ENCODE measurements around the gene C12orf60. TPM values are rescaled to one million over a fixed set of nuclear protein-coding genes. Genes with fewer than 3 reads are reported as not detected.
"Not testable (repeated sequence)": the region's sequence is repeated elsewhere in the genome, so short reads cannot be mapped to it uniquely, and the experiment has no call there.

Gene C12orf60, protein sequence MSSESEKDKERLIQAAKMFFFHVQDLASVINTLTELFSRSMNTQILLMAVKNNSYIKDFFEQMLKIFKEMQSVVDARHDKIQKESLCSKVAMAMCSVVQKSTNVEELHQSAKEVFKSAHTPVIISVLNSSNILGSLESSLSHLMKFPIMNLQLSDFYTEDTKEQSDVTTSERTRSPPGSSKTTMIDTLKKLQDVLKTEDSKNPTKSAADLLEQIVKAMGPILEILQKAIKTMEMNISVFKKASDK
- total RNA-seq (0.54 TPM), polyA plus RNA-seq (1 to 10 TPM; 1.4 to 2.8 (median 1.7) TPM)

DNA sequence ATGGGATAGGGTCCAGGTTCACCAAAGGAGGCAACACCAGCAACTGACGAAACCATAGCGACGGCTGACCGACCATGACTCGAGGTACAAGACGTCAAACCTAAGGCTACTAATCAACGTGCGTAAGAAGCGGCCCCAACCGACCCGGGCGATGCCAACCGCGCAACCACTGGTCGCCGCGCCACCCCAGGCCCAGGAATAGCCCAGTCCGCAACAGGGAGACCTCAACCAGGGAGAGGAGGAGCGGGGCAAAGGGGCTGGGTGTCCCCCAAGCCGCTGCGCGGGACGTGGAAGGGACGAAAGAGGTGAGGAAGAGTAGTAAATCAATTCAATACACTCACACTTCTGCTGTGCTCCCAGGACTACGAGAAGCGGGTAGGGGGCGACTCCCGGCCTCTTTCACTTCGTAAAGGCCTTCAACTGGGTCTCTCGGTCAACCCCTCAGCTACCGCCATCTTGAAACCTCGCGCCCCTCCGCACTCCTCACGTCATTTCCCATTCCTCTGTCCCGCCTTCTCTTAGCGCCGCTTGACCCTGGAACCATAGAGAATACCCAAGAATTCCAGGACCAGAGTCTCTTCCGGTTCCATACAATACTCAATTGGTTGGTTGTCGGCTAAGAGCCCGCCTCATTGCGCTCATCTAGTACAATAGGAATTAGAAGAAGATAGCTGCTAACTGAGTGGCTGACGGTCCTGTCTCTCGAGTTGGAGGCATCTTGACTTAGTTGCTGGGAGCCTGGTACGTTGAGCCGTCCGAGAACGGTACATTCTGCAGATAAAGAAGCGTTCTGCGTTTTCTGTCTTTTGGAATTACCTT, at the start of gene C12orf60, which contains the start of gene WBP11:
C12orf60 (plus strand) TSS at position 660 of the 819 bp plus-strand sequence. CDS start 19,266 bp downstream, outside the sequence.
WBP11 (minus strand) TSS at position 468 of the 819 bp plus-strand sequence. CDS start 2,095 bp downstream, outside the sequence.
- H3K27me3 ChIP-seq (ENCODE audit: control insufficient read depth, insufficient read depth, low read length), result no peaks in the 10 kb centered on the region
- H3K4me1 ChIP-seq (ENCODE audit: control insufficient read depth, insufficient read depth, low read length, poor library complexity, severe bottlenecking), result peaks cover 37% of the 10 kb centered on the region
- Mint-ChIP-seq H3K4me1 (peaks cover 4 to 38% (median 29%) of the 10 kb centered on the region in 4 donors), H3K27me3 (no peaks in the 10 kb centered on the region), H3K36me3 (peaks cover 5% of the 10 kb centered on the region), H3K27ac (no peak within 1 kb of the TSS), H3K9me3 (no peaks in the 10 kb centered on the region), H3K4me3 (no peak within 1 kb of the TSS)
- ATAC-seq (ENCODE audit: low read depth in 2 of 2), result peak; percentile 98 to 99
- peaks cover 18% of the 10 kb centered on the region for H3K36me3 ChIP-seq (ENCODE audit: control insufficient read depth, insufficient read depth, low read length)
- peak; percentile 86 to 98 (median 91) for DNase-seq
- H3K27ac ChIP-seq (ENCODE audit: insufficient read depth, low read length, poor library complexity, severe bottlenecking), result peak within 1 kb of the TSS; percentile 96
- peak within 1 kb of the TSS; percentile 99 for H3K4me3 ChIP-seq (ENCODE audit: low read depth, low read length)
- H3K9me3 ChIP-seq (ENCODE audit: control insufficient read depth in 2 of 2, low read length in 2 of 2), result no peaks in the 10 kb centered on the region

DNA sequence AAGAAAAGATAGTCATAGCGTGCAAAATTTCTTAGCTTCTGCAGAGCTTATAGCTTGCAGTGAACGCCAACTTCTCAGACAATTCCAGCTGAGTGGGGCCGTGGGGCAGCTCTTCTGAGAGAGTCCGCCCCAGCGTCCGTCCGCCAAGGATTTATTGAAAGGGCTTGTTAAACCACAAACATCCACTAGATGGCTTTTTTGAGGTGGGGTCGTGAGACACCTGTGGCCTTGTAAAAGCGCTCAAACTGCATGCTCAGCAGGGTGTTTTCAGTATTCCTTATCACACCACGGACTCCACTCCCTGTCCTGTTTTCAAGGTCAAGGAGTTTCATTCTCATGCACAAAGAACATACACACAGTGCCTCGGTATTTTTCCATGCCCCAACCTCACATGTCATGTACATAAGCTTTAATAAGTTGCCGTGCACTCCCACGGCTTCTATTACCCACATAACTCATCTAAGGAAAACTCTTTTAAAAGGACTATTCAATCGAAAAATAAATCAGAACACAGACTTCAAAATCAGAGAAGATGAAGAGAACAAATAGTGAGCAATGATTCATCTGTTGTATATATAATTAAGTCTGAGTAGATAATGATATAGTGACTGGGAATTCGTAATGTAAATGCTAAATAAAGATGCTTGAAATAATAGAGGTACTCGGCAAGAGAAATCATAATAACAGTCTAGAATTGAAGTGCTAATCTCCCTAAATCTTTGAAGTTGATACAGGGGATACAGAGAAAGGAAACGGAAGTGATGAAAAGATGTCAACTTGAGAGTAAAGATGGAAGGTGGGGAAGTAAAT, 46.9 kb upstream of the C12orf60 start:
- Mint-ChIP-seq H3K27me3 (no peaks in the 10 kb centered on the region), H3K36me3 (peaks cover 33% of the 10 kb centered on the region), H3K27ac (no peak overlapping the region), H3K4me3 (no peak overlapping the region), H3K9me3 (peaks cover 0 to 19% (median 4%) of the 10 kb centered on the region in 7 donors), H3K4me1 (peaks cover 20 to 46% (median 32%) of the 10 kb centered on the region in 4 donors)
- Histone ChIP-seq H3K4me3 (ENCODE audit: low read depth, low read length) (no peak overlapping the region), H3K27me3 (ENCODE audit: control insufficient read depth, insufficient read depth, low read length) (no peaks in the 10 kb centered on the region), H3K9me3 (ENCODE audit: control insufficient read depth in 2 of 2, low read length in 2 of 2) (peaks cover 0 to 16% of the 10 kb centered on the region in 2 experiments), H3K4me1 (ENCODE audit: control insufficient read depth, insufficient read depth, low read length, poor library complexity, severe bottlenecking) (no peaks in the 10 kb centered on the region), H3K27ac (ENCODE audit: insufficient read depth, low read length, poor library complexity, severe bottlenecking) (no peak overlapping the region), H3K36me3 (ENCODE audit: control insufficient read depth, insufficient read depth, low read length) (peaks cover 7% of the 10 kb centered on the region)
- no peak for DNase-seq
- ATAC-seq (ENCODE audit: low read depth in 2 of 2), result no peak

DNA sequence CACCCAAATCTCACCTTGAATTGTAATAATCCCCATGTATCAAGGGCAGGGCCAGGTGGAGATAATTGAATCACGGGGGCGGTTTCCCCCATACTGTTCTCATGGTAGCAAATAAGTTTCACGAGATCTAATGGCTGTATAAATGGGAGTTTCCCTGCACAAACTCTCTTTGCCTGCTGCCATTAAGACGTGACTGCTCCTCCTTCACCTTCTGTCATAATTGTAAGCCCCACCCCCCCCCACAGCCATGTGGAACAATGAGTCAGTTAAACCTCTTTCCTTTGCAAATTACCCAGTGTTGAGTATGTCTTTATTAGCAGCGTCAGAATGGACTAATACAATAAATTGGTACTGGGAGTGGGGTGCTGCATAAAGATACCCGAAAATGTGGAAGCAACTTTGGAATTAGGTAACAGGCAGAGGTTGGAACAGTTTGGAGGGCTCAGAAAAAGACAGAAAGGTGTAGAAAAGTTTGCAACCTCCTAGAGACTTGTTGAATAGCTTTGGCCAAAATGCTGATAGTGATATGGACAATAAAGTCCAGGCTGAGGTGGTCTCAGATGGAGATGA, 43.7 kb upstream of the C12orf60 start:
- H3K4me1 ChIP-seq (ENCODE audit: control insufficient read depth, insufficient read depth, low read length, poor library complexity, severe bottlenecking); H3K4me3 Mint-ChIP-seq; DNase-seq; H3K27ac ChIP-seq (ENCODE audit: insufficient read depth, low read length, poor library complexity, severe bottlenecking); H3K4me3 ChIP-seq (ENCODE audit: low read depth, low read length); ATAC-seq (ENCODE audit: low read depth in 2 of 2); H3K27me3 ChIP-seq (ENCODE audit: control insufficient read depth, insufficient read depth, low read length); H3K27me3 Mint-ChIP-seq: not testable (repeated sequence)
- Histone ChIP-seq H3K9me3 (ENCODE audit: control insufficient read depth in 2 of 2, low read length in 2 of 2) (peaks cover 6 to 24% of the 10 kb centered on the region in 2 experiments), H3K36me3 (ENCODE audit: control insufficient read depth, insufficient read depth, low read length) (peaks cover 19% of the 10 kb centered on the region)
- Mint-ChIP-seq H3K36me3 (peaks cover 45% of the 10 kb centered on the region), H3K27ac (peak overlapping the region in 2 of 3 donors; percentile 20 to 75), H3K9me3 (peaks cover 0 to 25% (median 8%) of the 10 kb centered on the region in 7 donors), H3K4me1 (peaks cover 6 to 48% (median 31%) of the 10 kb centered on the region in 4 donors)

DNA sequence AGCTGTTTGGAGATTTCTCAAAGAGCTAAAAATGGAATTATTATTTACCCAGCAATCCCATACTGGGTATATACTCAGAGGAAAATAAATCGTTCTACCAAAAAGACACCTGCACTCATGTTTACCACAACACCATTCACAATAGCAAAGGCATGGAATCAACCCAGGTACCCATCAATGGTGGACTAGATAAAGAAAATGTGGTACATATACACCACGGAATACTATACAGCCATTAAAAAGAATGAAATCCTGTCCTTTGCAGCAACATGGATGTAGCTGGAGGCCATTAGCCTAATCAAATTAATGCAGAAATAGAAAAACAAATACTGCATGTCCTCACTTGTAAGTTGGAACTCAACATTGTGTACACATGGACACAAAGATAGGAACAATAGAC, 38.1 kb upstream of the C12orf60 start:
- Histone ChIP-seq H3K36me3 (ENCODE audit: control insufficient read depth, insufficient read depth, low read length) (peaks cover 47% of the 10 kb centered on the region), H3K27ac (ENCODE audit: insufficient read depth, low read length, poor library complexity, severe bottlenecking) (no peak overlapping the region), H3K4me1 (ENCODE audit: control insufficient read depth, insufficient read depth, low read length, poor library complexity, severe bottlenecking) (peaks cover 17% of the 10 kb centered on the region), H3K4me3 (ENCODE audit: low read depth, low read length) (peak overlapping the region; percentile 33), H3K9me3 (ENCODE audit: control insufficient read depth in 2 of 2, low read length in 2 of 2) (peaks cover 21 to 33% of the 10 kb centered on the region in 2 experiments), H3K27me3 (ENCODE audit: control insufficient read depth, insufficient read depth, low read length) (no peaks in the 10 kb centered on the region)
- H3K9me3 Mint-ChIP-seq, result peaks cover 0 to 42% (median 18%) of the 10 kb centered on the region in 7 donors
- no peaks in the 10 kb centered on the region for H3K27me3 Mint-ChIP-seq
- ATAC-seq (ENCODE audit: low read depth in 2 of 2) (no peak), DNase-seq (no peak)
- peaks cover 19 to 53% (median 33%) of the 10 kb centered on the region in 4 donors for H3K4me1 Mint-ChIP-seq
- peak overlapping the region in 2 of 4 donors; percentile 26 to 43 for H3K4me3 Mint-ChIP-seq
- peaks cover 49% of the 10 kb centered on the region for H3K36me3 Mint-ChIP-seq
- H3K27ac Mint-ChIP-seq, result no peak overlapping the region

DNA sequence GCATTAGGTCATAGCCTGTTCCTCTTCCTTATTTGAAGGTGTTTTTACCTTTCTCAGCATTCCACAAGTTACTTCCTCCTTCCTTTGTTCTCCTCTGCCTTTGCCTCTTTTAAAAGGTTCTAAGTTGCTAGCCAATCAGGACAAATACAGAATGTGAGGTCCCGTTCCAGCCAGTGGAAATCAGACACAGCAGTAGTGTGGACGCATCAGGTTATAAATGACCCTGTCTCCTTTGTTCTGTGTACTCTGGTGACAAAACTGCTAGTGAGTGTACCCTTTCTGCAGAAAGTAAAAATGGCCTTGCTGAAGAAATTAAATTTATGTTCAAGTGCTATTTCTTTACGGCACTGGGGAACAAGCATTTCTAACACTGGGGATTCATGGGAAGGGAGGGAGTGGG, 37.5 kb upstream of the C12orf60 start:
- not testable (repeated sequence) for H3K4me3 ChIP-seq (ENCODE audit: low read depth, low read length); ATAC-seq (ENCODE audit: low read depth in 2 of 2); DNase-seq; H3K27ac ChIP-seq (ENCODE audit: insufficient read depth, low read length, poor library complexity, severe bottlenecking); H3K27me3 ChIP-seq (ENCODE audit: control insufficient read depth, insufficient read depth, low read length); H3K27ac Mint-ChIP-seq; H3K27me3 Mint-ChIP-seq
- Mint-ChIP-seq H3K36me3 (peaks cover 49% of the 10 kb centered on the region), H3K4me1 (peaks cover 19 to 56% (median 33%) of the 10 kb centered on the region in 4 donors), H3K9me3 (peaks cover 0 to 37% (median 18%) of the 10 kb centered on the region in 7 donors), H3K4me3 (peak overlapping the region in 3 of 4 donors; percentile 13 to 43 (median 26))
- Histone ChIP-seq H3K9me3 (ENCODE audit: control insufficient read depth in 2 of 2, low read length in 2 of 2) (peaks cover 21 to 27% of the 10 kb centered on the region in 2 experiments), H3K4me1 (ENCODE audit: control insufficient read depth, insufficient read depth, low read length, poor library complexity, severe bottlenecking) (peaks cover 18% of the 10 kb centered on the region), H3K36me3 (ENCODE audit: control insufficient read depth, insufficient read depth, low read length) (peaks cover 43% of the 10 kb centered on the region)

DNA sequence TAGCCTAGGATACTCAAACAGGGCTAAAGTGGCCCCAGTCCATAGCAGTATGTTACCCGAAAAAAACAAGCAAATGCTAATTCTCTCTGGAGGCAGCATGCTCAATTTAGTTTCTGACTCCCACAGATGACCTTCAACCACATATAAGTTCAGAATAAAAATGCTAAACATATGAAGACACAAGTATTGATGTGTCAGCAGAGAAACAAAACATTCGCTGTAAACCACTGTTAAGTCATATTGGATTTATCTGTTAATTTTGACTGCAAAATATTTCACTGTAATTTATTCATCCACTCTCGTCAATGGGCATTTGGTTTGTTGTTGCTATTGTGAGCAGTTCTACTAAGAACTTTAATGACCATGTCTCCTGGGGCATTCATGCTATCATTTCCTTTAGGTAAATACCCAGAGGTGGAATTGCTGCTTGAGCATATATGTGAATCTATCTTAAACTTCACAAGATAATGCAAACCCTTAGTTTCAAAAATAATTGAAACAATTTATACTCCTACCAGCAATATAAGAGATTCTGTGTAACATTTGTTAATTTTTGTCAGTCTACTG, 36.7 kb upstream of the C12orf60 start:
- peaks cover 0 to 31% (median 15%) of the 10 kb centered on the region in 7 donors for H3K9me3 Mint-ChIP-seq
- peak overlapping the region in 2 of 3 donors; percentile 29 to 100 for H3K27ac Mint-ChIP-seq
- Histone ChIP-seq H3K36me3 (ENCODE audit: control insufficient read depth, insufficient read depth, low read length) (peaks cover 40% of the 10 kb centered on the region), H3K4me3 (ENCODE audit: low read depth, low read length) (peak overlapping the region; percentile 97), H3K27me3 (ENCODE audit: control insufficient read depth, insufficient read depth, low read length) (no peaks in the 10 kb centered on the region), H3K4me1 (ENCODE audit: control insufficient read depth, insufficient read depth, low read length, poor library complexity, severe bottlenecking) (peaks cover 23% of the 10 kb centered on the region), H3K27ac (ENCODE audit: insufficient read depth, low read length, poor library complexity, severe bottlenecking) (peak overlapping the region; percentile 3), H3K9me3 (ENCODE audit: control insufficient read depth in 2 of 2, low read length in 2 of 2) (peaks cover 21 to 25% of the 10 kb centered on the region in 2 experiments)
- peaks cover 20 to 57% (median 36%) of the 10 kb centered on the region in 4 donors for H3K4me1 Mint-ChIP-seq
- peaks cover 7% of the 10 kb centered on the region for H3K27me3 Mint-ChIP-seq
- peak overlapping the region; percentile 59 to 91 (median 78) for H3K4me3 Mint-ChIP-seq
- ATAC-seq (ENCODE audit: low read depth in 2 of 2) (no peak), DNase-seq (no peak)
- H3K36me3 Mint-ChIP-seq, result peaks cover 43% of the 10 kb centered on the region

Measured in CD4-positive, CD25-positive, alpha-beta regulatory T cell (primary cell).